ENCODE results near the gene COA3. TPM values are rescaled to one million over a fixed set of nuclear protein-coding genes. Genes with fewer than 3 reads are reported as not detected.

Gene COA3
- total RNA-seq, 1 experiment from 2014 or later, result 74.2 TPM

- Histone ChIP-seq H2BK12ac (ENCODE audit: insufficient read length, low read depth, low read length) (no peak overlapping the region), H4K20me1 (ENCODE audit: control insufficient read depth, insufficient read depth, insufficient read length) (no peaks in the 10 kb centered on the region), H3K4me2 (ENCODE audit: insufficient read depth, insufficient read length, low read length) (no peak overlapping the region), H3K4ac (ENCODE audit: low read depth, low read length) (no peak overlapping the region), H2BK5ac (ENCODE audit: insufficient read length, low read length) (no peak overlapping the region), H3K18ac (ENCODE audit: insufficient read length, low read depth, low read length) (no peak overlapping the region), H2BK120ac (ENCODE audit: low read depth, low read length, poor library complexity, severe bottlenecking) (no peak overlapping the region), H3K79me1 (ENCODE audit: insufficient read depth, low read depth, low read length, poor library complexity, severe bottlenecking) (no peaks in the 10 kb centered on the region), H4K91ac (ENCODE audit: insufficient read length, low read depth, low read length) (no peak overlapping the region), H3K4me1 (ENCODE audit: insufficient read depth, low read length) (peaks cover 2% of the 10 kb centered on the region; the same call in 1 of the 2 replicates), H3K9me3 (ENCODE audit: control insufficient read depth, low read depth, low read length) (no peaks in the 10 kb centered on the region), H3K79me2 (ENCODE audit: insufficient read depth, low read length) (no peaks in the 10 kb centered on the region), H2AFZ (ENCODE audit: low read length) (no peak overlapping the region), H2AK5ac (ENCODE audit: insufficient read length, low read length) (no peak overlapping the region), H4K5ac (ENCODE audit: insufficient read length, low read depth, low read length) (no peak overlapping the region), H3K14ac (ENCODE audit: insufficient read depth, low read length) (no peak overlapping the region), H3T11ph (ENCODE audit: low read length) (no peak overlapping the region), H3K23me2 (ENCODE audit: insufficient read length, low read depth, low read length, poor library complexity, severe bottlenecking) (no peaks in the 10 kb centered on the region), H3K27me3 (ENCODE audit: insufficient read depth, low read length) (no peaks in the 10 kb centered on the region), H2BK20ac (ENCODE audit: low read depth, low read length, poor library complexity, severe bottlenecking) (no peak overlapping the region), H4K8ac (replicated peaks; ENCODE audit: insufficient read length, low read depth, low read length) (no peak overlapping the region), H3K9ac (ENCODE audit: extremely low read depth, insufficient read length, low read length) (no peak overlapping the region), H3K23ac (ENCODE audit: insufficient read length, low read depth, low read length) (no peak overlapping the region), H2BK15ac (ENCODE audit: low read depth, low read length) (no peak overlapping the region), H3K56ac (ENCODE audit: insufficient read length, low read depth, low read length) (no peak overlapping the region), H3K27ac (ENCODE audit: insufficient read length, low read depth, low read length) (no peak overlapping the region)
- H3K36me3 Mint-ChIP-seq (ENCODE audit: insufficient read depth in 1 of 3, low read depth in 3 of 3), result no peaks in the 10 kb centered on the region
- TF ChIP-seq CTCF (conservative IDR thresholded peaks at IDR 0.05), result no peak
- no peak for DNase-seq
- no peaks in the 10 kb centered on the region for H3K9me3 Mint-ChIP-seq
- H3K27me3 Mint-ChIP-seq (ENCODE audit: low read depth), result peaks cover 26% of the 10 kb centered on the region
- WGBS (ENCODE audit: extremely low coverage, insufficient read length, low lambda C conversion rate), result no CpG with 5 or more reads among the region's 7 CpGs
- H3K4me1 Mint-ChIP-seq, result peaks cover 17% of the 10 kb centered on the region in 2 experiments
- no peak overlapping the region for H3K27ac Mint-ChIP-seq
- H3K4me3 Mint-ChIP-seq, result no peak overlapping the region
Measured at GRCh38 chr17:42751628-42752027, 46.9 kb downstream of the COA3 start.

Data from H9 (cell line).